H54 (cell line): ENCODE data around the gene KCNQ4.

ENCODE experiments used
- DNase-seq: peaks from one replicate; pipeline ENCODE4 v3.0.0; 2011; ENCODE audit warnings: low spot score, mixed read lengths; ENCODE audit not compliant: insufficient read length
- FAIRE-seq: peaks from 3 replicates; lab custom pipeline; 2011; peaks lifted over from hg19 to GRCh38; lab: Jason Lieb, UNC
- POLR2A ChIP-seq: IDR thresholded peaks from 2 replicates; pipeline ENCODE4 v1.6.1; 2011; ENCODE audit warnings: low read depth, mild to moderate bottlenecking, low read length

Gene KCNQ4

GRCh38 chr1:40748841-40749718 is 34.5 kb upstream of the KCNQ4 start:
- no peak for TF ChIP-seq POLR2A
- FAIRE-seq (no peak), DNase-seq (no peak)

GRCh38 chr1:40749817-40750216 is 33.8 kb upstream of the KCNQ4 start:
- DNase-seq (no peak), FAIRE-seq (no peak)
- no peak for TF ChIP-seq POLR2A

- FAIRE-seq (no peak), DNase-seq (no peak)
- TF ChIP-seq POLR2A: no peak
These were observed 33.1 kb upstream of the KCNQ4 start for GRCh38 chr1:40750451-40750908.

- FAIRE-seq: no peak
- no peak for DNase-seq
- no peak for TF ChIP-seq POLR2A
These were observed 31.8 kb upstream of the KCNQ4 start for GRCh38 chr1:40751802-40752201.

- no peak for DNase-seq
- TF ChIP-seq POLR2A: no peak
These were observed 30.3 kb upstream of the KCNQ4 start for GRCh38 chr1:40753142-40753882.

GRCh38 chr1:40754201-40754600 is 29.4 kb upstream of the KCNQ4 start:
- no peak for DNase-seq
- no peak for FAIRE-seq
- no peak for TF ChIP-seq POLR2A

More at GRCh38 chr1:40753142-40753882, 30.3 kb upstream of the KCNQ4 start:
- no peak for FAIRE-seq

GRCh38 chr1:40755067-40755466 is 28.5 kb upstream of the KCNQ4 start:
- TF ChIP-seq POLR2A: no peak
- FAIRE-seq (no peak), DNase-seq (no peak)

- TF ChIP-seq POLR2A: no peak
- FAIRE-seq (no peak), DNase-seq (no peak)
These were observed 27.1 kb upstream of the KCNQ4 start for GRCh38 chr1:40756523-40756922.

- FAIRE-seq (no peak), DNase-seq (no peak)
- no peak for TF ChIP-seq POLR2A
These were observed 26.5 kb upstream of the KCNQ4 start for GRCh38 chr1:40757084-40757483.

- no peak for FAIRE-seq
- DNase-seq: no peak
- no peak for TF ChIP-seq POLR2A
These were observed 25.6 kb upstream of the KCNQ4 start for GRCh38 chr1:40758004-40758403.

- DNase-seq (no peak), FAIRE-seq (no peak)
- no peak for TF ChIP-seq POLR2A
These were observed 24.8 kb upstream of the KCNQ4 start for GRCh38 chr1:40758578-40759343.

GRCh38 chr1:40760984-40761383 is 22.6 kb upstream of the KCNQ4 start:
- no peak for FAIRE-seq
- no peak for DNase-seq
- no peak for TF ChIP-seq POLR2A

GRCh38 chr1:40762144-40762923 is 21.3 kb upstream of the KCNQ4 start:
- FAIRE-seq: no peak
- TF ChIP-seq POLR2A: no peak
- no peak for DNase-seq
